Left ventricle myocardium superior (tissue), 1 donor: ENCODE data around the gene KIAA0232. TPM values are rescaled to one million over a fixed set of nuclear protein-coding genes. Genes with fewer than 3 reads are reported as not detected.
A peak's percentile ranks its signal among the peaks of the same experiment; 100 is the strongest.
"Not testable (repeated sequence)": the region's sequence is repeated elsewhere in the genome, so short reads cannot be mapped to it uniquely, and the experiment has no call there.

ENCODE experiments used
- ATAC-seq: fragments of 200-7000 bp; cut with Tn5 transposase; one replicate; pipeline ENCODE4 v1.9.1; 2020; ENCODE audit warnings: mild to moderate bottlenecking, moderate library complexity
- DNase-seq: peaks from one replicate; pipeline ENCODE4 v3.0.0-alpha.2; 2020
- intact Hi-C: fragments of 100-400 bp; cut with micrococcal nuclease; formaldehyde crosslinking; loops from one replicate; pipeline ENCODE4 v1.11.0; 2022
- total RNA-seq: library from RNA; stranded (reverse); fragmentation: NEBNext Ultra II Directional; extraction: Animal tissue kit (Norgen Biotek cat#: 25700); gene quantifications from one replicate; pipeline ENCODE4 v1.2.1, GENCODE V29; 2021
- donor health status: DM: no; HTN: yes; CAD: no; lungs with severe emphysema.

Gene KIAA0232
- total RNA-seq, 1 donor from 2014 or later = 79.8 TPM

DNA sequence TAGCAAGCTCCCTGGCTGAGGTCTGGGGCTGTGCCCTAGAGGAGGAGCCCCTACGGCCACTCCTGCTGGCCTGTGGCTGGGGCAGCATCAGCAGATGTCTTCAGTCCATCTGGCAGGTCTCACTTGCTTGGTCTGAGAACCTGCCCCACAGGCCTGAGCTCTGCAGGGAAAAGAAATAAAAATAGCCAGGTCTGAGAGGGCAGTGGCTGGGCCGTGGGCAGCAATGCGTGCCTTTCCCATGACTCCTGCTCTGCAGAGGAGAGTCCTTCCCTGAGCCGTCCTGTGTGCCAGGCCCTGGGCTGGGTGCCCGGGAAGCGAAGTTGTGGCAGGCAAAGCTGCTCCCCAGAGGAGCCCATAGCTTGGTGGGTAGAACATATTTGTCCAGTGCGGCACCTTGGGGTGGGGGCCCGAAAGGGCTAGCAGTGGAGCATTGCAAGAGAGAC lies 11.3 kb upstream of the KIAA0232 start:
- DNase-seq (peak; percentile 91), ATAC-seq (peak; percentile 91)
- intact Hi-C loops = no loop called here

DNA sequence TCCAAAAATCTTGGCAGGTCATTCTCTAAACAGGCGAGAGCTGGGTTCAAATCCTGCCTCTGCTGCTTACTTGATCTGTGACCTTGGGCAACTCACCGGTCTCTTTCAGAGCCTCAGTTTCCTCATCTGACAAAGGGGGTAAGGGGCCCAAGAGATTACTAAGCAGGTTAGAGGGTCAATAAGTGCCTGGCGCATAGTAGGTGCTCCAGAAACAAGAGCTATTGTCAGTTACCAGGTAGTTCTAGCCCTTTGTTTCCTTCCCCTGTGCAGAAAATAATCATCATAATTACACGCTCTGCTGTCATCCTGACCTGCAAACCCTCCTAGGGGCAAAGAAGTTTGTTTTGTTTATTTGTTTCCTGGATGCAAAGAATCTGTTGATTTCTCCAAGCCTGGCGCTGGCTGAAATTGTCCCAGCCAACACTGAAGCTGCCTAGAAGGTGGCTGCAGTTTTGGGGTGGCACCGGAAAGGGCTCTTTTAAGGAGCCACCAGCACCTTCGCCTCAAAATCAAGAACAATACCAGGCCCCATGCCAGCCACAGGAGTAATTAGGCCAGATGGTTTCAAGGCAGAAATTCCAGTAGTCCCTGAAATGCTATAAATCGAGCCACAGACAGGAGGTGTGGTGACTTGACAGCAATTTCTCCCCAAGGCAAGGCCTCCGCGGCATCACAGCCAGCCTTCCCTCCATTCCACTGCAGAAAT lies 10.2 kb upstream of the KIAA0232 start:
- DNase-seq (peak; percentile 60), ATAC-seq (peak; percentile 57)
- intact Hi-C loops = no loop called here

DNA sequence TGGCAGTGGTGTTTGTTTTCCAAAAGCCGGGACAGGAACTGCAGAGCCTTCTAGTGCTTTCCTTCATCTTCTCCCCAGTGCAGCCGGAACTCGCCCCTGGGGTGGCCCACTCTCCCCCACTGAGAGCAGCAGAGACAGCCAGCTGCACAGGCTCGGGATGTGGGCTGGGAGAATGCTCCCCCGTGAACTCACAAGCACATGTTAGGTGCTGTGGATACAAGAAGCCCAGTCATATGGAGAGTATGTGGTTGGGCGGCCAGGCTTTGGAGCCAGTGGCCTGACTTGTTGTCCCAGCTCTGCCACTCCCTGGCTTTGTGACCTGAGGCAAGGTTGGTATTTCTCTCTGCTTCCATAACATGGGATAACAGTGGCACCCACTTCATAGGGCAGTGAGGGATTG lies 9.4 kb upstream of the KIAA0232 start:
- no peak for ATAC-seq
- no peak for DNase-seq
- intact Hi-C loops = no loop called here

DNA sequence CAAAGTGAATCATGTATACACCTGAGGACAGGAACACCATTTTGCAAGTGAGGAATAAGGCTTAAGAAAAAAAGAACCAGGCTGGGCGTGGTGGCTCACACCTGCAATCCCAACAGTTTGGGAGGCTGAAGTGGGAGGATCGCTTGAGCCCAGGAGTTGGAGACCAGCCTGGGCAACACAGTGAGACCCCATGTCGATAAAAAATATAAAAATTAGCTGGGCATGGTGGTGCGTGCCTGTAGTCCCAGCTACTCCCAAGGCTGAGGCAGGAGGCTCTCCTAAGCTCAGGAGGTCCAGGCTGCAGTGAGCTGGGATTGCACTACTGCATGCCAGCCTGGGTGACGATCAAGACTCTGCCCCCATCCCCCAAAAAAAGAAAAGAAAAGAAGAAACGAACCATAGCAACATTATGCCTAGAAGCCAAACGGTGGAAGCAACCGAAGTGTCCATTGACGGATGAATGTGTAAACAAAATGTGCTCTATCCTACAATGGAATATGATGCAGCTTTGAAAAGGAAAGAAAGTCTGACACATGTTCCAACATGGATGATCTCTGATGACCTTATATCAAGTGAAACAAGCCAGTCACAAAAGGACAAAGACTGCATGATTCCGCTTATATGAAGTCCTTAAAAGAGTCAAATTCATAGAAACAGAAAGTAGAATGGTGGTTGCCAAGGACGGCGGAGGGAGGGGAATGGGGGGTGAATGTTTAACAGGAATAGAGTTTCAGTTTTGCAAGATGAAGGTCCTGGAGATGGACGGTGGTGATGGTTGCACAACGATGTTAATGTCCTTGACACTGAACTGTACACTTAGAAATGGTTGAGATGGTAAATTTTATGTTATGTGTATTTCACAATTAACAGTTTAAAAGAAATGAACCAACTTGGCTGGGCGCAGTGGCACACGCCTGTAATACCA lies 8.6 kb upstream of the KIAA0232 start:
- no peak for DNase-seq
- ATAC-seq = no peak
- intact Hi-C loops = no loop called here

DNA sequence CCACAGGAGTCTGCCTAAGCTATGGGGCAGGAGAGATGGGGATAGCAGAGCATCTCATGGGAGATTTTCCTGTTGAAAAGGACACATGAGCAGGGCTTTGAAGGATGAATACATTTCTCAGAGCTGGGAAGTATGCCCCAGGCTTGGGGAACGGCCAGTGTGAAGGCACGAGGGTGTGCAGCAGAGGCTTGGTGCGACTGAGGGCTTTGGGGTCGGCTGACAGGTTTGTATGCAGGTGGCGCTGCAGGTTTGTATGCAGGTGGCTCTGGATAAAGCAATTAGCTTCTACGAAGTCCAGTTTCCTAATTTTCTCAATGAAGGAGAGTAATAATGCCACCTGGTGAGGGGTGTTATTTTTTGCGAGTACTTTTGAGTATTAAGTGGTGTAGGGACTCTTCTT lies 6.8 kb upstream of the KIAA0232 start:
- ATAC-seq (no peak), DNase-seq (no peak)
- intact Hi-C loops = no loop called here

DNA sequence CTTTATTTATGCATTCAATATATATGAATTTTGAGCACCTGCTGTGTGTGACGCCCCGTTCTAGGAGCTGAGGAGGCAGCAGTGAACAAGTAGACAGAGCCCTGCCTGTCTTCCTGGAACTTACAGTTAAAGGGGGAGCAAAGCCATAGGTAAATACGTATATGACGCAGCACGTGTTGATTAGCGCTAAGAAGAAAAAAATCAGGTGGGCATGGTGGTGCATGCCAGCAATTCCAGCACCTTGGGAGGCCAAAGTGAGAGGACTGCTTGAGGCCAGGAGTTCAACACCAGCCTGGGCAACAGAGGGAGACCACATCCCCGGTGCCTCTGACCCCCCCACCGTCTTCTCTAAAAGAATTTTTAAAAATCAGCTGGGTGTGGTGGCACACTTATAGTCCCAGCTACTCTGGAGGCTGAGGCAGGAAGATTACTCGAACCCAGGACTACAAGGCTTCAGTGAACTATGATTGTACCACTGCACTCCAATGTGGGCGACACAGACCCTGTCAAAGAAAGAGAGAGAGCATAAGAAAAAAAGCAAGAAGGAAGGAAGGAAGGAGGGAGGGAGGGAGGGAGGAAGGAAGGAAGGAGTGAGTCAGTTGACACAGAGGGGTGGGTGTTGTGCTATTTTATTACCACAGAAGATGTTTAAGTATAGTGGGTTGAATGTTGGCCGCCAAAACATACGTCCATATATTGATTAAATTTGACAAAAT lies 5.4 kb upstream of the KIAA0232 start:
- ATAC-seq (no peak), DNase-seq (no peak)
- intact Hi-C loops = no loop called here

DNA sequence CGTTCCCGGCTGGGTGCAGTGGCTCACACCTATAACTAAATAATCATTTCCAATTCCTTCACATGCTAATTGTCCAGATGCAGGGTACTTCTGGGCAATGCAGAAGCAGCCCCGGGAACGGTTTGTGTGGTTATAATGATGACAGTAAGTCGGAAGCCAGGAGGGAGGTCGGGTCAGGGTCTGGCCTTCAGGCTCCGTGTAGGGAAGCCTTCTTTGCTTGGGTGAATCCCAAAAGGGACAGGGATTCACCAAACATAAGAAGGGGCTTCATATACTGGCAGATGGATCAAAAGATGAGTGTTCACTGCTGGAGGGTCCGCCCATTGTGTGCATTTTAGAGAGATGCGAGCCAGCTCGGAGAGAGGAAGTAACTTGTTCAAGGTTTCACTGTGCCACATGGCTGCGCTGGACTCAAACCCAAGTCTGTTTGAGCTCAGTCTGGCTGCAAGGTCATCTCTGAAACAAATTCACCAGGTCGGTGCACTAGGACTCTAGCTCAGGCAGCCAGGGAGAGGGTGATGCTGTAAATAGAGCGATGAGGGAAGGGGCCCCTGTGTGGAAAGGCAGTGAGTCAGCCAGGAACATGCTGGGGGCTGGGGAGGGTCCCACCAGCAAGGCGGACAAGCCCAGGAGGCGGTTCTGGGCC lies 4.8 kb upstream of the KIAA0232 start:
- intact Hi-C loops = no loop called here
- DNase-seq (no peak), ATAC-seq (no peak)

DNA sequence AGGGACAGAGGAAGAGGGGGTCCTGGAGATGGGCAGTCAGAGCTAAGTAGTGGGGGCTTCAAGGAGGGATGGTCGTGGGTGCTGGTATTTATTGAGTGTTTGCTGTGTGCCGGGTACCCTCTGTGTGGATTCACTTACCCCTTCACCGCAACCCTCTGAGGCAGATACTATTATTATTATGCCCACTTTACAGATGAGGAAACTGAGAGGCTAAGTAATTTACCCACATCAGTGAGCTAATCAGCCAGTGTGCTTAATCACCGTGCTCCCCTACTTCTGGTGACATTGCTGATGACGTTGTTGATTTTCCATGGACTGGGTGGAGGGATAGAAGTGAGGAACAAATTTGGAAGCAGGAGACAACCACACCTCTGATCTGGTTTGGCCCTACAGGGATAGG lies 4.1 kb upstream of the KIAA0232 start:
- DNase-seq (no peak), ATAC-seq (no peak)
- intact Hi-C loops = no loop called here

DNA sequence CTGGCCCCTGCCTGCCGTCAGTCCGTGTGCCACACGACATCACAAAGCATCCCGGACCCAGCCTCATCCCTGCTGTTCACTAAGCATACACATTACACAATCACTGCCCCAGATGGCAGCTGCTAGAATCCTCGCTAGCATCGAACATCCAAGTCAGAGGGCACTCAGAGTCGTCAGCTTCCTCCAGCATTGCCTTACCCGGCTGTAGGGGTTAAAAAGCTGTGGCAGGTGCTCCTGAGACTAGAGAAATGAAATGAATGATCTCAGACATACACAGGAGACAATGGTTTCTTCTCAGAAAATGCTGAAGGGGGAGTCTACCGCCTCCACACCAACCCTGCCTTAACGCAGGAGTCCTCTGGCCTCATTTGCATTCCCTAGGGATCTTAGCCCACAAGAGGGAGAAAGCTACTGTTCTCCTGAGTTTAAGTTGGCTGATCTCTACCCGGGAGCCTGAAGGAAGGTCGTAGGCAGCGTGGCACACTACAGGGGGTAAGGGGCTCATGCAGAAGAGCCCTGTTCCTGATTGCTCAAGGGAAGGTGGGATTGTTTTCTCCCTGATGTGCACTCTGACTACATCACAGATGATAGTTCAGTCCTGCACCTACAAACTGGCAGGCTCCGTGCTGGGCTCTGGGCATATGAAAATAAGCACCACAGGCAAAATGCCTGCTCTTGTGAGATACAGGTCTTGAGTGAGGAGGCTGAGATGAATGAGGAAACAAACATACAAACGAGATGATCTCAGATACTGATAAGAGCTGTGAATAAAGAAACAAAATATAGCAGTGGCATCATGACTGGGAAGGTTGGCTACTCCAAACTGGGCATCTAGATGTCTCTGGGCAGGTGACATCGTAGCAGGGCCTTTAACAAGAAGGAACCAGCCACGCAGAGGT lies 2.6 kb upstream of the KIAA0232 start:
- intact Hi-C loops = no loop called here
- no peak for ATAC-seq

DNA sequence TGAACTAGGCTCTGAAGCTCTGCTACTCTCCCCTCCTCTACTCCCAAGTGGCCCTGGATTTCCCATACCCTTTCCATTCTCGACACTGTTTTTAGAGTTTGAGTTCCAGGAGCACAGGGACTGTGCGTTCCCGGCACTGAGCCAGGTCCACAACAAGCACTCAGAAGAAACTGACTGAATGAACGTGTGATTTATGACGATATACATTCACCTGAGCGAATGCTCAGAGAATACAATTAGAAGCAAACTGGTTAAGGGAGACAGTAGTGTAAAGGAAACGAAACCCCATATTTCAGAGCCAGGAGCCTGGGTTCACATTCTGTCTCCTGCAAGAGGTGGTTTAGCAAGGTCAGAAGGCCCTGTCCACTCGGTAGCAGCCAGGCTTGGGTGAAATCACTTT lies 1.4 kb upstream of the KIAA0232 start:
- intact Hi-C loops = no loop called here

More for the DNA sequence above, 2.6 kb upstream of the KIAA0232 start:
- no peak for DNase-seq

DNA sequence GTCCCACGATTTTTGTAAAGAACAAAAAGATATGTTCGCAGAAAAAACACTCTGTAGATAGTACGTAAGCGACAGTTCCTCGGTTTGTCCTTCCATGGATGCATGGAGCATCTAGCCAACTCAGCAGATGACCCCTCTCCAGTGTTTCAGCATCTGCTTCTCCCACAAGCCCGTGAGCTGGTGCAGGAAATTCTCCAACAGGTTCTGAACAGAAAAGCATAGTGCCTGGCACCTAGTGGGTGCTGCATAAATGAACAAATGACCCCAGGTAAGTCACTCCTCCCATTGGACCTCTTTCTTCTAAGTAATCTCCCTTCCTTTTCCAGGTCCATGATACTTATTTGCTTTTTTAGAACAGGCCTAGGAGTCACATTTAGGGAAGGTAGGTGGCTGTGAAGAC lies 966 bp upstream of the KIAA0232 start:
- DNase-seq = no peak
- intact Hi-C loops = no loop called here

More for the DNA sequence above, 1.4 kb upstream of the KIAA0232 start:
- DNase-seq (peak; percentile 71), ATAC-seq (peak; percentile 4)

DNA sequence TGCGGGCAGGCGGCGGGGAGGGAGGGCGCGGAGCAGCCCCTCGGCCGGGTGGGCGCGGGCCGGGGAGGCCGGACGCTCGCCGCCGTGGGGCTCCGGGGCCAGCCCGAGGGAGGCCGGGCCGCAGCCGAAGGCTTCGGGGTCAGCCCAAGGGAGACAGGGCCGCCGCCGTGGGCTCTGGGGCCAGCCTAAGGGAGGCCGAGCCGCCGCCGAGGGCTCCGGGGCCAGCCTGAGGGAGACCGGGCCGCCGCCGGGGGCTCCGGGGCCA lies 251 bp downstream of the KIAA0232 start:
- intact Hi-C loops = no loop called here
- peak; percentile 10 for ATAC-seq
- DNase-seq = no peak

More for the DNA sequence above, 966 bp upstream of the KIAA0232 start:
- no peak for ATAC-seq

DNA sequence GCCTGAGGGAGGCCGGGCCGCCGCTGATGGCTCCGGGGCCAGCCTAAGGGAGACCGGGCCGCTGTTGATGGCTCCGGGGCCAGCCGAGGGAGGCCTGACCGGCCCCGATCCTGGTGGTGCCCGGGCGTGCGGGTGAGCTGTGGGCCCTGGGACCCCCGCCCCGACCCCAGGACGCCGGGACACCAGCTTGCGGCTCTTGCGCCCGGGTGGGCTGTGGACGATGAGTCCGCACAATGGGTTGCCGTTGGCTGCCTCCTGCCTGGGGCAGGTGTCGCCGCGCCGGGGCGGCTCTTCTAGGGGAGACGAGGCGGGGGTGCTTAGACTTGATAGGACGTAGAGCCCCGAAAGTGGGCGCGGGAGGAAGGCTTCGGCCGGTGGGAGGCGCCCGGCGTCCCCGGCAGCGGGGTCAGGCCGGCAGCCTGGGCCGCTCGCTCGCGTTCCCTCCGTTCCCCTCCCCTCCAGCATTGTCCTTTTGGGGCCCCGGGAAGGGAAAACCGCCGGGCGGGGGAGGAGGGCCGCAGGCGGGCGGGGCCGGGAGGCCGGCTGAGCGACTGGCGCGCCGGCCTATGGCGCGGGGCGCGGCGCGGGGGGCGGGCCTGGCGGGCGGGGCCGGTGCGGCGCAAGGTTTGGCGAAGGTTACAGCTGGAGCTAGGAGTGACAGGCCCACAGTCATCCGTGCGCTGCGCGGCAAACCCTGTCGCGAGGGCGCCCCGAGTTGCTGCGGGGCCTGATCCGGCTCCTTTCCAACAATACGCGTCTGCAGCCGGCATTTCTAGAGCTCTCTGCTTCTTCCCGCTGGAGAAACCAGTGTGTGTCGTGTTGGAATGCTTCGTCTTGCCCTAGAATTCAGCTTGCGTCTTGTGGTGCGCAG lies 819 bp downstream of the KIAA0232 start:
- ATAC-seq = peak; percentile 85
- DNase-seq = peak; percentile 96
- intact Hi-C loops = no loop called here

DNA sequence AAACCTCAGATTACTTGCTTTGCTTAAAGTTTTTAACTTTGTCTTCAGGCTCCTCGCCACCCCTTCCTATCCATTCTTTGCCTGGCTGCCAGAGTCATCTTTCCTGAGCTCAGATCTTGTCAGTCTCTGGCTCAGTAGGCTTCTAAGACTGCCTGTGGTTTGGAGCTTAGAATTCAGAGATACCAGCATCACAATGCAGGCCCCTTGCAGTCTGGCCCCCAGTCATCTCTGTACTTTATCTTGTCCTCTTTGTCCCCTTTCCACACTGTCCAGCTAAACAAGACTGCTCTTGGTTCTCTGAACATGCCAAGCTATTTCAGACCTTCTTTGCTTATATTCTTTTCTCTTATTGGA lies 3.0 kb downstream of the KIAA0232 start:
- intact Hi-C loops = no loop called here
- no peak for ATAC-seq
- no peak for DNase-seq

DNA sequence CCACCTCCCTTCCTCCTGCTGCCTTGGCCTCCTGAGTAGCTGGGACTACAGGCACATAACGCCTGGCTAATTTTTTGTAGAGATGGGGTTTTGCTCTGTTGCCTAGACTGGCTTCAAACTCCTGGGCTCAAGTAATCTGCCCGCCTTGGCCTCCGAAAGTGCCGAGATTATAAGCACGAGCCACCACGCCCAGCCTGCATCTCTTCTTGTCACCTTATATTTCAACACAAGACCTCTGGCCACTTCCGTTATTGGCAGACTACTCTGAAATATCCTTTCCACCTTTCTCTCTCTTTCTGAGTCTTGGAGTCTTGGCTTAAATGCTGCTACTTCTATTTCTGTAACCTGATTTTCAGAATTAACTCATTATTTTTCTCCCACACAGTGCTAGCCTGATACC lies 5.6 kb downstream of the KIAA0232 start:
- intact Hi-C loops = no loop called here
- DNase-seq = no peak
- no peak for ATAC-seq

DNA sequence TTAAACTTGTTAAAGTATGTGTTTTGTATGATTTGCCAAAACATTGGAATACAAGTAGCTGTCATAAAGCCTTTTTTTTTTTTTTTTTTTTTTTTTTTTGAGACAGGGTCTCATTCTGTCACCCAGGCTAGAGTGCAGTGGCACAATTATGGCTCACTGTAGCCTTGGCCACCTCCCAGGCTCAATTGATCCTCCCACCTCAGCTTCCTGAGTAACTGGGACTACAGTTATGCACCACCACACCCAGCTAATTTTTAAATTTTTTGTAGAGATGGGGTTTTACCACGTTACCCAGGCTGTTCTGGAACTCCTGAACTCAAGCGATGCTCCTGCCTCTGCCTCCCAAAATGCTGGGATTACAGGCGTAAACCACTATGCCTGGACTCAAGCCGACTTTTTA lies 8.7 kb downstream of the KIAA0232 start:
- intact Hi-C loops, DNase-seq, ATAC-seq: not testable (repeated sequence)

DNA sequence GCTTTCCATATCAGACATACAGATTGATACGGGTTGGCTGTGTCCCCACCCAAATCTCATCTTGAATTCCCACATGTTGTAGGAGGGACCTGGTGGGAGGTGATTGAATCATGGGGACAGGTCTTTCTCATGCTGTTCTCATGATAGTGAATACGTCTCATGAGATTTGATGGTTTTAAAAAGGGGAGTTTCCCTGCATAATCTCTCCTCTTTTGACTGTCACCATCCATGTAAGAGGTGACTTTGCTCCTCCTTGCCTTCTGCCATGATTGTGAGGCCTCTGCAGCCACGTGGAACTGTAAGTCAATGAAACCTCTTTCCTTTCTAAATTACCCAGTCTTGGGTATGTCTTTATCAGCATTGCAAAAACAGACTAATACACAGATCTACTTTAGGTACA lies 9.3 kb downstream of the KIAA0232 start:
- ATAC-seq, DNase-seq, intact Hi-C loops: not testable (repeated sequence)

DNA sequence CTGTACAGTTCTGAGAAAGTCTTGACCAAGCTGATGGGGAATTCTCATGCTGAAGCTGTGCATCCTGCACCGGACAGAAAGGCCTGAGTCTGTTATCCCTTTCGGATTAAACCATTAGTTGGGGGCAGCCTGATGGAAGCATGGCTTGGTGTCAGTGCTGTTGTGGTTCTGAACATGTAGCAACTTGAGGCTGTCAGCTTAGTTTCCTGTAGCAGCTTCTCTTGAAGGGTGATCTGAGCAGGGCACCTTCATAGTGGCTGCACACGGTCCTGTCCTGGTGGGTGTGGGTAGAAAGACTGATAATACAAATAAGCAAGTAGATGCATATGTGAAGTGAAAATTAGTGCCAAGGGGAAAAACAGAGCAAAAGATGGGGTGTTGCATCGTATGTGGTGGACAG lies 11.7 kb downstream of the KIAA0232 start:
- intact Hi-C loops = no loop called here
- DNase-seq (no peak), ATAC-seq (peak; percentile 7)
